Measurements from ENCODE around the gene NCK2.

The NCK2 gene

DNA sequence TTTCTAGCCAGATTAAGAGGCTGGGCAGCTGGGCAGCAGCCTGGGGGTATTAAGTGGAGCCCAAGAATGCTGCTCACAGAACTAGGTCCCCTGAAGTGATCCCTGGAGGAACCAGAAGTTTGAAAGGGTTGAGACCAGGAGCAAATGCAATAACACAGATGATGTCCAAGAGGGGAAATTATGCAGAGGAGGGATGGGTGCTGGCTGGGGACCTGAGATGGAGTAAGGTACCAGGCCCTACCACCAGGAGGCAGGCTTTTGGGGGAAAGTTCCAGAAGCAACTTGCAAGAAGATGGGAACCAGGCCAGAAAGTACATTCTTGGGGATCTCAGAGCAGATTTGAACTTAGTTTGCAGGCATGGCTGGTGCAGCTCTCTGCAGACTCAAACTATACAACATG, 175.1 kb downstream of the NCK2 start:
- peak; percentile 2 for DNase-seq (ENCODE audit: low read depth, low spot score)

DNA sequence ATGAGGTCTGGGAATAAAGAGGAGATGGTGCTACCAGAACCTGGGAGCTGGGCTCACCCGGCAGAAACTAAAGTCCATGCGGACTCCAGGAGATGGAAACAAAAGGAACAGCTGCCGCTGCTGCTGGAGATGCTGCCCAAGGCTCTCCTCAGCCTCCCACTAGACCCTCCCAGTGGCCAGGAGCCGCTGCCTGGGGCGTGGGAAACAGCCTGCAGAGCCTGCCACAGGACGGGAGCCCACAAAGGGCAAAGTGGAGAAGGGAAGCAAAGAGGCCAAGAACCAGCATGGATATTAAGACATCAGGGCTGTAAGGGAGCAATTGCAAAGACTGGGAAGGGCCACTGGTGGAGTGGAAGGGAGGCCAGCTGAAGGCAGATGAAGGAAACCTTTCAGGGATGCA, 179.6 kb downstream of the NCK2 start:
- no peak for DNase-seq (ENCODE audit: low read depth, low spot score)

DNA sequence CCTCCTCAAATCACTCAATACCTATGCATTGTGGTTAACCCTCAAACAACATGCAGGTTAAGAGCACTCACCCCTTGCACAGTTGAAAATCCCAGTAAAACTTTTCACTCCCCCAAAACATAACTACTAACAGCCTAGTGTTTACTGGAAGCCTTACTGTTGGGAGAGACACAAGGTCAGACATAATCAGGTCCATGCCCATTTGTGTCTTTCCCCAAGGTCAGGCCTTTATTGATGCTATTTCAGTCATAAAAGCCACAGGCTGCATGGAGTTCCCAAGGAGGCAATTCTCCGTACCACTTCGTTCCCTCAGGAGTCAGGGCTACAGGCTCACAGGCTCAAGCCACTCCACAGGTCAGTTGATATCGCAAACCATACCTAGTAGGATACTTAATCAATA, 180.2 kb downstream of the NCK2 start:
- DNase-seq (ENCODE audit: low read depth, low spot score) = no peak

DNA sequence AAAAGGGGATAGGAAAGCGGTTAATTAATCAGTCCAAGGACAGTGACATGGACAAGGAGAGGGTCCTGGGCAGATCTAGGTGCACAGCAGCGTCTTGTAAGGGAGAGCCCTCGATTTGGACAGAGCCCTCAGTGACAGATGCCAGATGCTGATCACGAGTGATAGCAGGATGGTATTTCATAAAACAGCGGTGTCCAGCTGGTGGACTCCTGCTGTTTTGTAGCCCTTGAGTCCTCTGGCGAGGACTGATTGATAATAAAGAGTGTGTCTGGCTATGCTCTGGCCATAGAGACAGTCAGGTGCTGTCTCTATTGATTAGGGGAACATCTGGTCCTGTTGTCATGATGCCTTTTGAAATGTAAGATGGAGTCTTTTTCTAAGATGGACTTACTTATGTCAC, 180.7 kb downstream of the NCK2 start:
- DNase-seq (ENCODE audit: low read depth, low spot score) = no peak

DNA sequence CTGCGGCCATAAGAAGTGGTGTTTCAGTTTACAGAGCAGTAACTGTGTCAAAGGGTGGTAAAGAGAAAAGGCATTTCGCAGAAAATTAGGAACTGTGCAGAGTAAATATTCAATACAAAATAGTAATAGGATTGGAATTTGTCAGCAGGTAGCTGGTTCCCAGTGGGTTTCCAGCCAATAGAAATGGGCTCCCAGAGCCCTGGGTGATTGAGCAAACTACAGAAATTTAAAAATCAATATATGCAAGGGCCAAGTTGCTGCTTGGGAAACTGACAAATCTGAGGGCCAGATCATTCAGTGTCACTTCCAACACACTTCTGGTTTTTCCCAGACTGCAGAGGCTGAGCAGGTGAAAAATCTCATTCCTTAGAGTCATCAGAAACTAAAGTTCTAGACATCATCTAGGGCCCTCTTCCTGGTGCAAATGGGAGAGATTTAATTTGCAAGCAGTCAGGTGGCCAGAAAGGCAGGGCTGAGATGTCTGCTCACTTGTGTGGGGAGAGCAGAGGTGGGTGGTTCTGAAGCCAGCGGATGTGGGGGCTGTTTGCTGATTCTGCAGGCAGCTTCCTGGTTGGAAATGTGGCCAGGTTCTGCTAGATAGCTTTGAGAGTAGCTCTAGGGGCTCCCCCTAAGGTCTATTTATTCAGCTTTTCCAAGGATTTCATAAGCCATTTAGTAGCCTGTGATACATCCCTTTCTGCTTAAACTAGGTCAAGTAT, 182.4 kb downstream of the NCK2 start:
- DNase-seq (ENCODE audit: low read depth, low spot score) = no peak

DNA sequence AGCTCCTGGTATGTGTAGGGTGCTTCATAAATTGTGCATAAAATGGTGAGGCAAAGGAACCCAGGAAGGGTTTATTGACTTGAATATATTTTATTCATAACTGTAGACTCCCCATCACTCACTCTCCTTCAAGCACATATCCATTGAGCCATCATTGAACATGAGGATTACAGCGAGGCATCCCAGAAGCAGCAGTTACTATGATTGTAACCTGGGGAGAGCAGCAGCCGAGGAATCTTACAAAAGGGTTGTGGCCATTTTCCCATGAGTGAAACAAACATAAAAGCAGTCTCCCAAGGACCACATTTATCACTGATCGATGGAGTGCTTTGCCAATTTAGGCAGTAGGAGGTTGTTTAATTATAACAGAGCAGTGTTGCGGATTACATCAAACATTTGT, 183.4 kb downstream of the NCK2 start:
- DNase-seq (ENCODE audit: low read depth, low spot score) = no peak

DNA sequence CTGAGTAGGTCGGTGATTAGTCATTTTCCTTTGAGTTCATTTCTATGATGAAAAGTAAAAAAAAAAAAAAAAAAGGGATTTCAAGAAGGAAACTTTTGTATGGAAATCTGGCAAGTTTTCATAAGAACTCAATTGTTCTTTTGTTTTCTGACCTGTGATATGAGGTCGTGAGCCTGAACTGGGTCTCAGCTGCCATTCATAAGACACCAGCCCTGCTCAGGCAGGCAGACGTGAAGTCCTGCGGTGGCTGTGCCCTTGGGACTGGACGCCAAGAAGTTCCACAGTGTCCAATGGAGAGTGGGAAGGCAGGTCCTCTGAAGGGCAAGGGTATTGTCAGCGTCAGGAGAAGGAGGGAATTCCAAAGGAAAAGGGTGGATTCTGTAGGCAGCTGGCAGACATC, 183.9 kb downstream of the NCK2 start:
- no peak for DNase-seq (ENCODE audit: low read depth, low spot score)

DNA sequence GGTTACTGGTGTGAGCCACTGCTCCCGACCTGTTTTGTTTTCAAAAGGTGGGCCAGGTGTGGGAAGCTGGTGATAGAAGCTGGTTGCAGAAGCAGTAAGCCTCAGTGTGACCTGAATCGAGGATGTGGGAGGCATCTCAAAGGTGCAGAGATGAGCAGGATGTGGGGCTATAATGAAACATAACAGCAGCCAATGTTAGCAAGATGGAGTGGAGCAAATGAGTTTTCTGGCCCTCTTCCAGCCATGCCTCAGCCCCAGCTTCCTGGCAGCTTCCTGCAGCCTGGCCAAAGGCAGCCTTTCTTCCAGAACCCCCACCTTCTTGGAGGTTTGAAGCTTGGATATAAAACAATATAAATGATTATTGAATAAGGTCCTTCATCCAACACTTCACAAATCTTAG, 184.8 kb downstream of the NCK2 start:
- DNase-seq (ENCODE audit: low read depth, low spot score) = no peak

DNA sequence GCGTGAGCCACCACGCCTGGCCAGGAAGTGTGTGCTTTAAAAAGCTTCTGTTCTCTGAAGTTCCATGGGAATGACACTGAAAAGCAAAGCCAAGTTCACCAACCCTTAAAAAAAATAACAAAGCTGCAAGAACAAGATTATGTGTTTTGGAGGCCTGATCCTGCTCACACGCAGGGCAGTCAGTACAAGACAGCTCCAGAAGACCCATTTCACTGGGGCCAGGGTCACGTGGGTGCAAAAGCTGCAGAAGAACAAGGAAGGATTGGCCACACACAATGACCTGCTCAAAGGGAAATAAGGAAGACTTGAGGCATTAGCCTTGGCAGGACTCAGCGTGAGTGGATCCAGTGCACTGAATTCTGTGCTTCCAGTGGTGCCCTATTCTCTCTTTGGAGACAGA, 187.9 kb downstream of the NCK2 start:
- no peak for DNase-seq (ENCODE audit: low read depth, low spot score)

DNA sequence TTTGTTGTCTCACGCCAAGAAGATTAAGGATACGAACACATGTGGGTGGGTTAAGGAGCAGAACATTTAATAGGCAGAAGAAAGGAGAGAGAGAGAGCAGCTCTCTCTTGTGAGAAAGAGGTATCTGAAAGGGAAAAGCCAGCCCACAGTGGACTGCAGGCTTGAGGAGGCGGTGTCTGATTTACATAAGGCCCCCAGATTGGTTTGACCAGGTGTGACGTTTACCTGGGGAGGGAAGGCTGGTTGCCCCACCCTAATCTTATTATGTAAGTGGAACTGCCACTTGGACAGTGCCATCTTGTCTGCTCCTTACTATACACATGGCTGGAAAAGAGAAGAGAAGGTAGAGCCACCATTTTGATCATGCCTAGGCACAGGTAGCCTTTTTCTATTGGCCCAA, 189.2 kb downstream of the NCK2 start:
- no peak for DNase-seq (ENCODE audit: low read depth, low spot score)

DNA sequence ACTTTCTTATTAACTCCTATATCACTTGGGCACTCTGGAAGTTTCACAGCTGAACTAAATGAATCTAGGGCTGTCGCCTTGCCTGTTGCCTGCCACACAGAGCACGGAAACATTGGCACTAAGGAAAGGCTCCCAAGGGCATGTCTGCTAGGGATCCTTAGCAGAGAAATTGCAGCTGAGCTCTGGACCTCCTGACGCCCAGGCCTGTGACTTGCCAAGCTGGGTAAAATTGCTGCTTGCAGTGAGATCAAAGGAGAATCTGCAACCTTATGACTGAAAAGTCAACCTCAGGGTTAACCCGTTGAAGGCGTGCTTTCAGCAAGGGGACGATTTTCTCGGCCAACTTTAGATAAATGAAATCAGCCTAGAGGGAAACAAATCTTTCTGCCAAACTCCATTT, 189.8 kb downstream of the NCK2 start:
- DNase-seq (ENCODE audit: low read depth, low spot score) = no peak

DNA sequence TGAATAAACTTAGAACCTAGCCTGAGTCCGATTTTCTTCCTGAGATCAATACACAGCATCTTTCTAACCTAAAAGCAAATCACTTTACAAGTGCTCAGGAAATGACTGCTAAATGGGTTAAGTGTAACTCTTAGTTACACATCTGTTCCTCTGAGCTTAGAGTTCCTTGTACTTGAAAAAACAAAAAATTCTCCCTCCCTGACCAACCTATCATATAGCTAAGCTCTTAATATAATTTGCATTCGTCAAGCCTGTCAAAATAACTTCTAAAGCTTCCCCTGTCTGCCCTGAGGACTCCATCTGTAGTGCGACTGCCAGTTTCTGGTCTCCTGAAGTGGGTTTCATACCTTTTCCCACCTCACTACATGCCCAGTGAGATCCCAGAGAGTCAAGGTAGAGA, 190.4 kb downstream of the NCK2 start:
- no peak for DNase-seq (ENCODE audit: low read depth, low spot score)

DNA sequence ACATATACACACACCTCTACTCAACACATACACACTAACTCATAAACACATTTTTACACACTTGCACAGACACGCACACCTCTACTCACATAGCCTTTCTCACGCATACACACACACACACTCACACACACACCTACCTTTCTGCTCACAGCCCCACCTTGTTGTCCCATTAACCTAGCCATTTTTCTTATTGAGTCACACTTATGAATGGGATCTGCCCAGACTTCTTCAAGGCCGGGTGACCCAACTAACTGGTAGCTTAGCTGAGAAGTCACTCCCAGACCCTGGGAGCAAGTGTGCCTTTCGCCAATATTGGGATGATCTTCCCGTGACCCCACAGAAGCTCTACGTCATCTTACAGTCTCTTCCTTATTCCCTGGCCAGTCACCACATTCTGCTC, 192.2 kb downstream of the NCK2 start:
- no peak for DNase-seq (ENCODE audit: low read depth, low spot score)

DNA sequence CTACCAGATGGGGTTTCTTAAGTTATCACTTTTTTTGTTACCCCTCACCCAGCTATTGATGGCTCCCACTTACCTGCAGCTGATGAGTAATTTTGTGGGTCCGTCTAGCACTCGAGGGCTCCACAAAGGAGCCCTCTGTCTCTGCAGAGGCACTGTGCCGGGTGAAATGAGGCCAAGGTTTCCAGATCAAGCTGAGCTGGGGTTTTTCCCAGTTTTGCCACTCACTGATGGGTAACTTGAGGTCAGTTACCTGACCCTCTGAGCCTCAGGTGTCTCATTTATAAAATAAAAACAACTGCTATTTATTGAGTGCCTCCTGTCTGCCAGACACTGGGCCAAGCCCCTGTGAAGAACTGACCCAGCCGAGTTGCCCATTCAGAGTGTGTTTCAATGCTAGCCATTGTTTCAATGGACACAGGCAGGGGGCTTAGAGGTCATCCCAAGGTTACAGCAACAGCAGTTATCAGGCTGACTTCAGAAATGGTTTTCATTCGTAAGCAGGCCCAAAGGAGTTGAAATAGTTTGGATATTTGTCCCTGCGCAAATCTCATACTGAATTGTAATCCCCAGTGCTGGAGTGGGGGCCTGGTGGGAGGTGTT, 192.9 kb downstream of the NCK2 start:
- DNase-seq (ENCODE audit: low read depth, low spot score) = no peak

All from smooth muscle cell of the brain vasculature (primary cell).